Mononuclear cell (primary cell): Measurements from ENCODE around the gene CMIP. TPM values are rescaled to one million over a fixed set of nuclear protein-coding genes. Genes with fewer than 3 reads are reported as not detected.

Experiments
- H3K27me3 ChIP-seq: 2 replicates; pipeline ENCODE4 v1.6.0; 2011; ENCODE audit warnings: low read length, control low read depth; ENCODE audit not compliant: insufficient read depth
- H3K4me1 ChIP-seq: 2 replicates; pipeline ENCODE4 v1.5.1; 2011; ENCODE audit warnings: mild to moderate bottlenecking, low read length, control low read depth; ENCODE audit not compliant: insufficient read depth
- H3K4me3 ChIP-seq: 2 replicates; pipeline ENCODE4 v1.5.1; 2011; ENCODE audit warnings: mild to moderate bottlenecking, low read length, moderate library complexity
- H3K9me3 ChIP-seq: 2 replicates; pipeline ENCODE4 v1.5.1; 2011; ENCODE audit warnings: low read depth, mild to moderate bottlenecking, control low read depth, low read length
- total RNA-seq: library from RNA; depleted of rRNA; stranded (reverse); fragments of >200 nt; gene quantifications from one replicate; pipeline ENCODE4 v1.2.3, GENCODE V29; 2012

CMIP gene
- total RNA-seq, 1 donor, result 29.6 TPM

DNA sequence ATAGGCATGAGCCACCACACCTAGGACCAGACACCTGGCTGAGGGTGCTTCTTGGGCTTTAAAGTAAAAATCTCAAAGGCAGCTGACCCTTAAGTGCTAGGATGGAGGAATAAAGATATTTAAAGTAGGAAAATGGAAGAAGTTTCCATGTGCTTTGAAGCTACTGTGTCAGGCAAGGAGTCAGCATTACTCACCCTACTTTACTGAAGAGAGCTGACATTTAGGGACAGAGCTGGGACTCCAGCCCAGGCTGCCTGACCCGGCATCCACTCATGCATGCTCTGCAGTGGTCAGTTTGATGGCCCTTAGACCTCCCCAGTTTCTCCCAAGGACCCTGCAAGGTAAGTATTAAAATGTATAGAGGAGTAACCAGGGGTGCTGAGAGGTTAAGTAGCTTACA is 209.7 kb downstream of the CMIP start:
- no peaks in the 10 kb centered on the region for H3K9me3 ChIP-seq

DNA sequence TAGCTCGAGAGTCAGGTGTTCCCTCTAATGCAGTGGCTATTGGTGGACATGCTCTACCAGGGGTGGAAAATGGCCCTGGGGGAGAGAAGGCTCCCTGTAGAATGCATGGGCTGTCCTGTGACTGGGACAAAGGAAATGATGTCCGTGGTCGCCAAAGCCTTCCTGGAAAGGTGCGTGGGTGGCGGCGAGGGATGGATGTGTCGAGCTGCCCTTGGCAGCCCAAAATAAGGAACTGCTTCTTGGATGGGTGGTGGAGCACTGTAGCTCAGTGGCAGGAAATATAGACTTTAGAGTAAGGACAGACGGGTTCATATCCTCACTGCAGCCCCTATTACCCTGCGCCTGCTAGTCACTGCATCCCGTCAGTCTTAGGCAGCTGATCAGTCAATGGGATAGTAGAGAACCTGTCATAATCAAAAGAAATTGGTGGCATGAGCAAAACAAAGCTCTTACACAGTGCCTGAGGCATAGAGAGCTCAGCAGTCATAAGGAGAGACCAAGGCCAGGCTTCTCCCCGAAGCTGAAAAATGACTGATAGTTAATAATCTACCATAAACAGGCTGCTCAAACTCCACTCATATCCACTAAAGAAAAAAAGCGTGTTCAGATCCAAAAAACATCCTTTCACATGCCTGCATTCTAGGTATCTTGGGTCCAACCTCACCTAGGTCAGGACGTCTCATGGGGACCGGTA is 211.0 kb downstream of the CMIP start:
- Histone ChIP-seq H3K4me1 (no peaks in the 10 kb centered on the region), H3K9me3 (no peaks in the 10 kb centered on the region), H3K4me3 (no peak overlapping the region), H3K27me3 (no peaks in the 10 kb centered on the region)

More for the DNA sequence above, 209.7 kb downstream of the CMIP start:
- no peak overlapping the region for H3K4me3 ChIP-seq
- no peaks in the 10 kb centered on the region for H3K27me3 ChIP-seq
- H3K4me1 ChIP-seq, result no peaks in the 10 kb centered on the region

DNA sequence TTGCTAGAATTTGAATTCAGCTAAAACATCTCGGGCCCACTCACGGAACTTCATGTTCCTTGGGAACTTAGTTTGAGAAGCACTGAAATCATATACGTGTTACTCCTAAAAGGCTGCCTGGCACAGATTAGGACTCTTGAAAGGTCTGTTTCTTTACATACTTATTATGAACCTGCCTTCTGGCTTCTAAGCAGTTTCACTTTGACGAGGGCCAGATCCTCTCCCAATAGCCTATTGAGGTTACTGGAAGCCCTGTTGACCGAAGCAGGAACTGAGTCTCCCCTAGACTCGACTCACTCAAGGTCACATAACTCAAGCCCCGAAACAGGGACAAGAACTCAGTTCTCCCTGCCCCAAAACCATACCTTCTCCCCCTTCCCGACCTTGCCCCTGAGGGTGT is 212.6 kb downstream of the CMIP start:
- Histone ChIP-seq H3K4me3 (no peak overlapping the region), H3K4me1 (no peaks in the 10 kb centered on the region), H3K27me3 (no peaks in the 10 kb centered on the region), H3K9me3 (no peaks in the 10 kb centered on the region)

DNA sequence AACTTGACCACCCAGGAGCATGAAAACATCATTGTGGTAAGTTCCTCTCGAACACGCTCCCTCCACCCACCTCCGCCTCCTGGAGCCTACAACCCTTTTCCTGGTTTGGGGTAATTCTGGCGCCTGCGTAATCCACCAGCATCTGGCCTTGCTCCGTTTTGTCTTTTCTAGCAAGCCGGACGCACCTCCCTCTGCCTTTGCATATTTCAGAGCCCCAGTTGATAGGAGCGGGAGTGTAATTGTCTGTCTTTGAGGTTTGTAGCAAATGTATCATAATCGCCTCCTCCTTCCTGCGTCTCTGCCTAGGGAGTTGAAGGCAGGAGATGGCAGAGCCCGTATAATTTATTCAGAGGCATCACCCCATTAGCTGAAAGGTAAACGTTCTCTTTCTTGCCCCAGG is 213.2 kb downstream of the CMIP start:
- Histone ChIP-seq H3K27me3 (no peaks in the 10 kb centered on the region), H3K4me1 (no peaks in the 10 kb centered on the region), H3K9me3 (no peaks in the 10 kb centered on the region), H3K4me3 (no peak overlapping the region)

DNA sequence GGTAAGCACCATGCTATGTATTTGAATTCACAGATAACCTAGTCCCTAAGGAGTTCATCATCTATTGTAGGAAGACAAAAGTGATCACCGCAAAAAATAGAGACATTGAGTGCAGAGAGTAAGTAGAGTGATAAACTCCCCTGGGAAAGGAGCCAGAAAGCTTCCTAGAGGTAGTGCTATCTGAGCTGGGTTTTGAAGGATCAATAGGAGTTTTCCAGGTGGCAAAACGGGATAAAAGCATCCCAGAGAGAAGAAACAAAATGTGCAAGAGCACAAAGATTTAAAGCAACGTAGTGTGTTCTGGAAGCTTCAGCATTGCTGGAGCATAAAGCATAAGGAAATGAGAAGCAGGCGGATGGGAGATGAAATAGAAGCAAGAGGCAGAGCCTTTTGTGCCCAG is 213.8 kb downstream of the CMIP start:
- Histone ChIP-seq H3K9me3 (no peaks in the 10 kb centered on the region), H3K4me1 (no peaks in the 10 kb centered on the region), H3K4me3 (no peak overlapping the region), H3K27me3 (no peaks in the 10 kb centered on the region)

DNA sequence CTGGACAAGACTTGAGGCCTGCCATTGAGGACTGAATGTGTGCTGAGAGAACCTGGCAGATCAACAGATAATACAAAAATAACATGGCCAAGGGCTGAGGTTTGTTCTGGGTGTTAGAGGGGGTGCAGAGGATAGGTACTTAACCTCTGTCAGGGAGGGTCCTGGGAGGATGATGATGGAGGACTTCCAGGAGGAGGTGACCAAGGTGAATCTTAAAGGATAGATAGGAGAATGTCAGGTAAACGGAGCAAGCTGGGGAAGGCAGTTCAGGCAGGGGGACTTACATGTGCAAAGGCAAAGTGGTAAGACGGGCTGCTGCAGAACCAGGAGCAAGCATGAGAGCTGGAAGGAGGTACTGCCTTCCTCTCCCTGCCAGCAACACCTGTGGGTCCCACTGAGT is 214.6 kb downstream of the CMIP start:
- no peaks in the 10 kb centered on the region for H3K4me1 ChIP-seq
- no peaks in the 10 kb centered on the region for H3K27me3 ChIP-seq
- no peak overlapping the region for H3K4me3 ChIP-seq
- H3K9me3 ChIP-seq, result no peaks in the 10 kb centered on the region

DNA sequence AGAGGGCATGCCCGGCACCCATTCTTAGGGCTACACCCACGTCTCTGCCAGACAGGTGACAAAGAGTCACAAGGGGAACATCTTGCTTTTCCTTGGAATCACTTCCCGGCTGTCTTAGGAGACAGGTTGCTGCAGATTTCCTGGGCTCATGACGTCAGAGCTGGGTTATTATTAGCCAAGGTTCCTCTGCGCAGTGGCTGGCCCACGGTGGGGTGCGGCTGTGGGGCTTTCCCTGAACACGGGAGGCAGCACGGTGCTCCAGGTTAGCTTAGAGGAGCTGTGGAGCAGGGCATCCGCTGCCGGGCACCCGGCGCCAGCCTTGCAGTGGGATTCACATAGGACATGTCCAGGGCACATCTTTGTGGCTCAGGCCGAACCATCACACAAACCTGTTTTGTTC is 216.5 kb downstream of the CMIP start:
- Histone ChIP-seq H3K4me1 (no peaks in the 10 kb centered on the region), H3K27me3 (no peaks in the 10 kb centered on the region), H3K4me3 (no peak overlapping the region), H3K9me3 (no peaks in the 10 kb centered on the region)

DNA sequence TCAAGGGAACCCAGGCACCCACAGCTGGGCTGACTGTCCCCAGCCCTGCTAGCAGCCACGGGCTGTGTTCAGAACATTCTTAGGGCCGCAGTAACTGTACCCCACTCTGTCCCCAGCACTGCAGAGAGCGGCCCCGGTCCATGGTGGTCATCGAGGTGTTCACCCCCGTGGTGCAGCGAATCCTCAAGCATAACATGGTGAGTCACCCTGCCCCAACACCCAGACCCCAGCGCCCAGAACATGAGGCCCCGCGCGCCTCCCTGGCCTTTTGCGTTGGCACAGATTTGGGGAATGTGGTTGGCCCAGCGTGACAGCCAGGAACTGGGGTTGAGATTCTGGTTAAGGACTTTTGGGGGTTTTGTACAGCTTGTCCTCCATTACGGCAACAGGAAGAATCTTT is 219.5 kb downstream of the CMIP start:
- no peaks in the 10 kb centered on the region for H3K9me3 ChIP-seq
- no peaks in the 10 kb centered on the region for H3K27me3 ChIP-seq
- H3K4me3 ChIP-seq, result no peak overlapping the region
- H3K4me1 ChIP-seq, result no peaks in the 10 kb centered on the region

DNA sequence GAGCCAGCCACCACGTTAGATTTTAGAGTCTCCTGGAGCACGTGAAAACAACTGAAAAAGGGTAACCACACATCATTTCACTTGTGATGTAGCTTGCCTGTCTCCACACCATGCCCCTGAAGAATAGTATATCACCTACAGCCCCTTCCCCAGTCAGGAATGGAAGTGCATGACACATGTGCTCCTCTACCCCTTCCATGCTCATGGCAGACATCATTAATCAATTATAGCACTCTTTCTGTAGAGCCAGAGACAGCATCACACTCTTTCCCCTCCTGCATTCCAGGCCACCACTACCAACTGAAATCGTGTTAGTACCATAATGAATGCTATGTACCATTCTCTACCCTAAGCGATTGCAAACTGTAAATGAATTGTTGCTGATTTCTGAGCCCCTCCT is 221.0 kb downstream of the CMIP start:
- no peaks in the 10 kb centered on the region for H3K4me1 ChIP-seq
- H3K27me3 ChIP-seq, result no peaks in the 10 kb centered on the region
- H3K9me3 ChIP-seq, result no peaks in the 10 kb centered on the region
- H3K4me3 ChIP-seq, result no peak overlapping the region

DNA sequence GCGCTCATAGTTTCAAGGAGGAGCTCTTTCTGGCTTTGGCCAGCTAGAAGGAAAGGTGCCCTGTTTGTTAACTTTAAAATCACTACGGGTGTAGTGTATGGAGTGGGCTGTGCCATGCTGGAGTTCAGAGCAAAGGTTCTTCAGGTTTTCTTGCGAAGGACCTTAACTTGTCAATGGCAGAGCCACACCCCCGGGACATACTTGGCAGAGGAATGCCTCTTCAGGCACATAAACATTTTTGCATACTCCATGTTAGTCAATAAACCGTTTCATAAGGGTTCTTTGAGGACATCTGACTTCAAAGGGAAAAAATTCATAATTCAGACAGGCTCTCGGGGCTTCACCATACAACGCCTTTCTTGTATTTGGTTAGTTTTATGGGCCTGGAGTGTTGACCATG is 221.5 kb downstream of the CMIP start:
- H3K27me3 ChIP-seq, result no peaks in the 10 kb centered on the region
- no peaks in the 10 kb centered on the region for H3K4me1 ChIP-seq
- H3K9me3 ChIP-seq, result no peaks in the 10 kb centered on the region
- no peak overlapping the region for H3K4me3 ChIP-seq

DNA sequence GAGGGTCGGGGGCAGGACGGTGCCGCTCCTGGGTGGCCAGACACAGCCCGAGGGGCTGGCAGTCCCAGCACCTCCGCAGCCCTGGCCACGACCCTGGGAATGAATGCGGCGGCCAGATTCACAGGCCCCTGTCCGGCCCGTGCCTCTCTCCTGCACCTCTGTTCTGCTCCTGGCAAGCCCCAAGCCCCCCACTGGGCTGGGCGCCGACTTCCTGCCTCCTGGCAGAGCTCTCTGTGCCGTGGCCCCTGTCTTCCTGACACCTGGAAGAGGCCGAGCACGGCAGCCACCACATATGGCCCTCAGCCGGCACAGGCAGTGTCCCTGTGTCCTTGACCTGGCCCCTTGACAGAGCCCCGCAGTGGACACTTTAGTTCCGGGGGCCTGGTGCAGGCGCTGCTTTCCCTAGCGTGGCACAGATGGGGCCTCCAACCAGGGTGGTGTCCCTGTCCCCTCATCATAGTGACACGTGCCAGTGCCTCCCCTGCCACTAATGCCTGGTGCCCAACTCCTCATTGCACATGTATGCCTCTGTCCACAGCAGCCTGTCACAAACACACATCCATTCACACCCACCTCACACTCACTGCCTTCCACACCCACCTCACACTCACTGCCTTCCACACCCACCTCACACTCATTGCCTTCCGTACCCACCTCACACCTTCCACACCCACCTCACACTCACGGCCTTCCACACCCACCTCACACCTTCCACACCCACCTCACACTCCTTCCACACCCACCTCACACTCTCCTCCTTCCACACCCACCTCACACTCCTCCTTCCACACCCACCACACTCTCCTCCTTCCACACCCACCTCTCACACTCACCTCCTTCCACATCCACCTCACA is 223.9 kb downstream of the CMIP start:
- Histone ChIP-seq H3K4me1 (no peaks in the 10 kb centered on the region), H3K4me3 (no peak overlapping the region), H3K9me3 (no peaks in the 10 kb centered on the region), H3K27me3 (no peaks in the 10 kb centered on the region)

DNA sequence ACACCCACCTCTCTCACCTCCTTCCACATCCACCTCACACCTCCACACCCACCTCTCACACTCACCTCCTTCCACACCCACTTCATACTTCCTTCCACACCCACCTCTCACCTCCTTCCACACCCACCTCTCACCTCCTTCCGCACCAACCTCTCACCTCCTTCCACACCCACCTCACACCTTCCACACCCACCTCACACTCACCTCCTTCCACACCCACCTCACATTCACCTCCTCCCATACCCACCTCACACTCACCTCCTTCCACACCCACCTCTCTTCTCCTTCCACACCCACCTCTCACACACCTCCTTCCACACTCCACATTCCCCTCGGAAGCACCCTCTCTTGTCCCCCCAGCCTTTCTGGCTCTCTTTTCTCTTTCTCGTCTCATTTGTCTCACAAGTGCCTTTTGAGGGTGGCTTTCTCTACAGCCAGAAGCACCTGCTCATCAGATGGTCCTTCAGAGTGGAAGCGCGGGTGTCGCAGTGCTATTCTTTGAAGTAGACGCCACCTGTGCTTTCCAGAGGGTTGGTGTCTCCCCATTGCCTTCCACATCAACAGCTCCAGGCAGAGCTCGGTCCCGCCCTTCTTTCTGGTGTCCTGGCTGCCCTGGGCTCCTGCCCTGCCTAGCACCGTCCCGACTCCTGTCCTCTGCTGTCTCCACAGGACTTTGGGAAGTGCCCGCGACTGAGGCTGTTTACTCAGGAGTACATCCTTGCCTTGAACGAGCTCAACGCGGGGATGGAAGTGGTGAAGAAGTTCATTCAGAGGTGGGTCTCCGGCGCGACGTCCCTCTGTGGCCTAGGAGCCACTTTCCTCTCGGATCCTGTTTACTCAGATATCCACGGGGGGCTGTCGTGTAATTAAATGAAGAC is 225.1 kb downstream of the CMIP start:
- H3K27me3 ChIP-seq, result no peaks in the 10 kb centered on the region

DNA sequence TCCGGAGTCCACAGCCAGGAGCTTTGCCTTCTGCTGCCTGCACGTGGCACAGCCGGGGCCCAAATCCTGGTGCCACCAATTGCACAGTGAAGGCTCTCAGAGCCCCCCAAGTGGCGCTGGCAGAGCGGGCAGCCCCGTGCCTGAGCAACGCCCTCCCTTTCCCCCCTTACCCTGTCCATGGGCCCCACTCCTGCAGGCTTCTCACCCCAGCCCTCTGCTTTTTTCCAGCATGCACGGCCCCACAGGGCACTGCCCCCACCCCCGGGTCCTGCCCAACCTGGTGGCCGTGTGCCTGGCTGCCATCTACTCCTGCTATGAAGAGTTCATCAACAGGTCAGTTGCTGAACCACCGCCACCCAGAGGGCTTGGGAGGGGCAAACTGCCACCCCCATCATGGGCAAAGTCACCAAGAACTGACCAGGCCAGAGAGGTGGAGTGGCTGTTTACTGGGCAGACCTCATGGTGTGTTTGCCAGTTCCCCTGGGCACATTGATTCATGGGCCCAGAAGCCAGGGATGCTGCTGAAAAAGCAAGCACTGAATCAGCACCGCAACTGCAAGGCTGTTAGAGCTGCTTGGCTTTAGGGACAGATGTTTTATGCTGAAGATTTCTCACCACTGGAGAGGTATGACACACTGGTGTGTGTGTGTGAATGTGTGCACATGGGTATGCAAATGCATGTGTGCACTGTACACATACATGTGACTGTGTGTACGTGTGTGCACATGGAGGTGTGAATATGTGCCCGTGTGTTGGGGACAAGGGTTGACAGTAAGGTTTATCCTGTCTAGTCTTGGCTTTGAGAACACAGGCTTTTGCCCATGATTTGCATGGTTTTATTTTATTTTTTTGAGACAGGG is 227.4 kb downstream of the CMIP start:
- H3K9me3 ChIP-seq, result no peaks in the 10 kb centered on the region

More for the DNA sequence above, 225.1 kb downstream of the CMIP start:
- H3K9me3 ChIP-seq, result no peaks in the 10 kb centered on the region
- no peaks in the 10 kb centered on the region for H3K4me1 ChIP-seq
- H3K4me3 ChIP-seq, result no peak overlapping the region

DNA sequence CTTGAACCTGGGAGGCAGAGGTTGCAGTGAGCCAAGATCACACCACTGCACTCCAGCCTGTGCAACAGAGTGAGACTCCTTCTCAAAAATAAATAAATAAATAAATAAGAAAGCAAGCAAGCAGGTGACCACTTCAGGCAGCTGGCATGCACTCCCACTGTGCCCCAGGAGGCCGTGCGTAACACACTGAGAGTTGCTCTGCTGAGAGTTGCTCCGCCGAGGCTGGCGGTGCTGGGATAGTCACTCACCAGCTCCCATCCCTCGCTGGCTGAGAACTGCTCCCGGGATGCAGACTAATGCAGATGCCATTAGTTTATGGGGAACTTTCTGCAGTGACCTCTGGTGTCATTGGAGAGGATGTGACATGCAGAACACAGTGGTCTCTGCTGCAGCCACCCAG is 228.8 kb downstream of the CMIP start:
- Histone ChIP-seq H3K9me3 (no peaks in the 10 kb centered on the region), H3K4me1 (no peaks in the 10 kb centered on the region), H3K27me3 (no peaks in the 10 kb centered on the region), H3K4me3 (no peak overlapping the region)

More for the DNA sequence above, 227.4 kb downstream of the CMIP start:
- Histone ChIP-seq H3K27me3 (no peaks in the 10 kb centered on the region), H3K4me3 (no peak overlapping the region), H3K4me1 (no peaks in the 10 kb centered on the region)
